ENCODE measurements around the gene SLC25A26.

The SLC25A26 gene

GRCh38 chr3:66379565-66379964 is 158.8 kb downstream of the SLC25A26 start:
- TF ChIP-seq CTCF (IDR thresholded peaks at IDR 0.05; ENCODE audit: low read depth, low read length): no peak
- no peak for DNase-seq
- Histone ChIP-seq H3K27ac (no peak overlapping the region), H3K27me3 (ENCODE audit: insufficient read depth, low read depth, severe bottlenecking) (no peaks in the 10 kb centered on the region), H3K36me3 (peaks cover 59% of the 10 kb centered on the region), H3K4me3 (ENCODE audit: low read depth, low read length) (no peak overlapping the region), H3K9me3 (ENCODE audit: severe bottlenecking) (no peaks in the 10 kb centered on the region)

DNA sequence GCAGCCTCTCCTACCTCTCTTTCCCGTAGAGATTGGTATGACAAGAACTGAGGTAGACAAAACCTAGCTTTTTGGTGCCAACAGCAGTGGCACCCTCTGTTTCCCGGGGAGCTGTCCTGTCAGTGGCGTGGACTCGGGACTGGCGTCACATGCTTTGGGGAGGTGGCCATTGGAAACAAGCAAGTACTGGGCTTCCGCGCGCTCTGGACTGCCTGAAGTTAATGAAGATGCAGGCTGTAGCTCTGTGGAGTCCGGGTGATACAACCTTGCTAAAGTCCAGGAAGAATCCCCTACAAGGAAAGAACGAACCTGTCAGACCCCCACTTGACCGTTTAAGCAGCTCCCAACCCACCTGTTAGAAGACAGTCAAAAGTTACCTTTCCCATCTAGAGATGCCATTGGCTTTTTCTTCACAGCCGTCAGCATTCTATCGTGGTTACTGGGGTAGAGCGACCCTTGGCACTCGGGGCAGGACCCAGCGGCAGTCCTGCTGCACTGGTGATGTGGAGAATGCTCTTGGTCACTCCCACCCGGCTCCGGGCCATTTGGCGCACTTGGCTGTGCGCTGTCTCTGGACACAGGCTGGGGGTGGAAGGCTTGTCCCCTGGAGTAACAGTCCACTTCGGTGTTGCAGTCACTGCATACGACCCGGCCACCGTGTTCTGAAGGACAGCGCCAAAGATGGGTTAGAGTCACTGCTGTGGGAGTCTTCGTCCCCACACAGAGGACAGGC is 159.6 kb downstream of the SLC25A26 start:
- TF ChIP-seq CTCF (IDR thresholded peaks at IDR 0.05; ENCODE audit: low read depth, low read length): no peak
- no peak for DNase-seq
- Histone ChIP-seq H3K27me3 (ENCODE audit: insufficient read depth, low read depth, severe bottlenecking) (no peaks in the 10 kb centered on the region), H3K27ac (no peak overlapping the region), H3K4me3 (ENCODE audit: low read depth, low read length) (no peak overlapping the region), H3K36me3 (peaks cover 65% of the 10 kb centered on the region), H3K9me3 (ENCODE audit: severe bottlenecking) (no peaks in the 10 kb centered on the region)

- H3K36me3 ChIP-seq: peaks cover 74% of the 10 kb centered on the region
- no peak overlapping the region for H3K27ac ChIP-seq
These were observed 160.8 kb downstream of the SLC25A26 start for GRCh38 chr3:66381626-66382025.

GRCh38 chr3:66382142-66382541 is 161.3 kb downstream of the SLC25A26 start:
- Histone ChIP-seq H3K9me3 (ENCODE audit: severe bottlenecking) (no peaks in the 10 kb centered on the region), H3K4me3 (ENCODE audit: low read depth, low read length) (no peak overlapping the region), H3K27me3 (ENCODE audit: insufficient read depth, low read depth, severe bottlenecking) (no peaks in the 10 kb centered on the region), H3K27ac (no peak overlapping the region), H3K36me3 (peaks cover 74% of the 10 kb centered on the region)
- DNase-seq: no peak
- no peak for TF ChIP-seq CTCF (IDR thresholded peaks at IDR 0.05; ENCODE audit: low read depth, low read length)

More at GRCh38 chr3:66381626-66382025, 160.8 kb downstream of the SLC25A26 start:
- Histone ChIP-seq H3K27me3 (ENCODE audit: insufficient read depth, low read depth, severe bottlenecking) (no peaks in the 10 kb centered on the region), H3K4me3 (ENCODE audit: low read depth, low read length) (no peak overlapping the region), H3K9me3 (ENCODE audit: severe bottlenecking) (no peaks in the 10 kb centered on the region)
- no peak for TF ChIP-seq CTCF (IDR thresholded peaks at IDR 0.05; ENCODE audit: low read depth, low read length)
- no peak for DNase-seq

DNA sequence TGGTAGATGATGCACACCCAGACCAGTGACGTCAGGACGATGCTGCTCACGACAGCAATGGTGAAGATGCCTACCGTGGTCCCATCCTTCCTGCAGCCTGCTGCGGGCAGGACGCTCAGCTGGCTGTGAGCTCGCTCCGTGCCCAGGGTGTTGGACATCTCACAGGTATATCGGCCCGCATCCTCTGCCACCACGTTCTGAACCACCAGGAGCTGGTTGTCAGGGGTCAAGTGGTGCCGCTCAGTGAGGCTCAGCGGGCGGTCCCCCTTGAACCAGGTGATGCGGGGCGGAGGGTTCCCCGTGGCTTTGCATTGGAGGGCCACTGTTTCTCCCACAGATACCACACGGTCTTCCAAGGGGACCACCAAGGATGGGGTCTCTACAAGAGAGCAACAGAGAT is 162.2 kb downstream of the SLC25A26 start:
- TF ChIP-seq CTCF (IDR thresholded peaks at IDR 0.05; ENCODE audit: low read depth, low read length): no peak
- no peaks in the 10 kb centered on the region for H3K27me3 ChIP-seq (ENCODE audit: insufficient read depth, low read depth, severe bottlenecking)
- H3K9me3 ChIP-seq (ENCODE audit: severe bottlenecking): no peaks in the 10 kb centered on the region
- H3K4me3 ChIP-seq (ENCODE audit: low read depth, low read length): no peak overlapping the region
- peaks cover 70% of the 10 kb centered on the region for H3K36me3 ChIP-seq
- no peak for DNase-seq
- H3K27ac ChIP-seq: no peak overlapping the region

Data from WERI-Rb-1 (cell line).